Measurements from ENCODE around the gene TRNP1. TPM values are rescaled to one million over a fixed set of nuclear protein-coding genes. Genes with fewer than 3 reads are reported as not detected.
"Not testable (repeated sequence)": the region's sequence is repeated elsewhere in the genome, so short reads cannot be mapped to it uniquely, and the experiment has no call there.

TRNP1 gene, protein sequence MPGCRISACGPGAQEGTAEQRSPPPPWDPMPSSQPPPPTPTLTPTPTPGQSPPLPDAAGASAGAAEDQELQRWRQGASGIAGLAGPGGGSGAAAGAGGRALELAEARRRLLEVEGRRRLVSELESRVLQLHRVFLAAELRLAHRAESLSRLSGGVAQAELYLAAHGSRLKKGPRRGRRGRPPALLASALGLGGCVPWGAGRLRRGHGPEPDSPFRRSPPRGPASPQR
- total RNA-seq = 56.5 to 76.5 TPM (median 72.1 TPM) in 3 replicates
- long read RNA-seq, transcript TRNP1-202 (2 exons, 575 nt) = minor isoform, 27 of 240 reads
- long read RNA-seq, transcript TRNP1-201 (2 exons, 1,958 nt) = major isoform, 202 of 240 reads
- long read RNA-seq, partial matches to known transcripts = 0 of 240 reads
- long read RNA-seq, other reads (novel, unspliced or antisense) = 11 of 240 reads

DNA sequence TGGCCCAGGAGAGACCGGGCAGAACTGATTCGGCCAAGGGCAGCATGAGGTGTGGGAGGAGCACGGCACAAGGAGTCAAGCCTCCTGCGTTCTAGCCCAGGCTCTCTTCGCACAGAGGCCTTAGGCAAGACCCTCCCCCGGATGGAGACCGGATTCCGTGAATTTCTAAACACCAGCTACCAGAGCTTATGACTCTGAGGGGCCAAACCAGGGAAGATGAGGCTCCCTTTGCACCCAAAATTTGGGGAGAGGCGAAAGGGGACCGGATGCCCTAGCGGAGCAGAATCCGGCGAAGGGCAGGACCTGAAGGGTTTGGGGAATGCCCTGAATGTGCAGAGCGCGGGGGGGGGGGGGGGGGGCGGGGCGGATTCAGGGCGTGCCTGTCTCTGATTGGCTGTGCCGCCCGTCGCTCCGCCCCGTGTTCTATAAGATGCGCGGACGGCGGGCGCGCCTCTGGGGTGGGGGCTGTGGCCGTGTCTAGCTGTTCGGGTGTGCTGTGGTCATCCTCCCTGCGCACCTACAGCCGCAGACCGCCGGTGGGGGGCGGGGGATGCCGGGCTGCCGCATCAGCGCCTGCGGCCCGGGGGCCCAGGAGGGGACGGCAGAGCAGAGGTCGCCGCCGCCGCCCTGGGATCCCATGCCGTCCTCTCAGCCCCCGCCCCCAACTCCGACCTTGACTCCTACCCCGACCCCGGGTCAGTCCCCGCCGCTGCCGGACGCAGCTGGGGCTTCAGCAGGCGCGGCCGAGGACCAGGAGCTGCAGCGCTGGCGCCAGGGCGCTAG, at the start of gene TRNP1:
Gene TRNP1 (plus strand): TSS at position 456 of the 783 bp plus-strand sequence. CDS start 95 bp downstream, at position 551.
- Mint-ChIP-seq H3K36me3 (ENCODE audit: low read depth) (peaks cover 2% of the 10 kb centered on the region), H3K27me3 (ENCODE audit: low read depth) (no peaks in the 10 kb centered on the region), H3K4me3 (ENCODE audit: unreplicated experiment) (peak within 1 kb of the TSS; percentile 83), H3K4me1 (ENCODE audit: low read depth) (peaks cover 54% of the 10 kb centered on the region), H3K27ac (ENCODE audit: unreplicated experiment) (peak within 1 kb of the TSS; percentile 77), H3K9me3 (ENCODE audit: low read depth) (no peaks in the 10 kb centered on the region)
- TF ChIP-seq, protein P1, sequence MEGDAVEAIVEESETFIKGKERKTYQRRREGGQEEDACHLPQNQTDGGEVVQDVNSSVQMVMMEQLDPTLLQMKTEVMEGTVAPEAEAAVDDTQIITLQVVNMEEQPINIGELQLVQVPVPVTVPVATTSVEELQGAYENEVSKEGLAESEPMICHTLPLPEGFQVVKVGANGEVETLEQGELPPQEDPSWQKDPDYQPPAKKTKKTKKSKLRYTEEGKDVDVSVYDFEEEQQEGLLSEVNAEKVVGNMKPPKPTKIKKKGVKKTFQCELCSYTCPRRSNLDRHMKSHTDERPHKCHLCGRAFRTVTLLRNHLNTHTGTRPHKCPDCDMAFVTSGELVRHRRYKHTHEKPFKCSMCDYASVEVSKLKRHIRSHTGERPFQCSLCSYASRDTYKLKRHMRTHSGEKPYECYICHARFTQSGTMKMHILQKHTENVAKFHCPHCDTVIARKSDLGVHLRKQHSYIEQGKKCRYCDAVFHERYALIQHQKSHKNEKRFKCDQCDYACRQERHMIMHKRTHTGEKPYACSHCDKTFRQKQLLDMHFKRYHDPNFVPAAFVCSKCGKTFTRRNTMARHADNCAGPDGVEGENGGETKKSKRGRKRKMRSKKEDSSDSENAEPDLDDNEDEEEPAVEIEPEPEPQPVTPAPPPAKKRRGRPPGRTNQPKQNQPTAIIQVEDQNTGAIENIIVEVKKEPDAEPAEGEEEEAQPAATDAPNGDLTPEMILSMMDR (IDR thresholded peaks at IDR 0.05) = no peak
- no peak for DNase-seq (ENCODE audit: low spot score)

DNA sequence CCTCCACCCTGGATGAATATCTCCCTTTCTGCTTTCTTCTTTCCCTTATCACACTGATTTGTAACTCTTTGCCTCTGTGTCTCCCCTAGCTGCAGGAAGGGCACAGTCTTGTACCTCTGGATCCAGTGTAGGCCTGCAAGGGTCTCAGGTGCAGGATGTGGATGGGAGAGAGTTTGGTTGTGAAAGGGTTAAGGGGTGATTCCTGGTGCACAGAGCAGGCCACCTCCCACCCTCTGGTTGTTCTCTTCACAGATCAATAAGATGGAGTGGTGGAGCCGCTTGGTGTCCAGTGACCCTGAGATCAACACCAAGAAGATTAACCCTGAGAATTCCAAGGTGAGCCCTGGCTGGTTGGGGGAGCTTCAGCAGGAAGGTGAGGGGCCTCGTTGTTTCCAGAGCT, 48.4 kb upstream of the TRNP1 start:
- H3K27ac Mint-ChIP-seq (ENCODE audit: unreplicated experiment) = no peak overlapping the region
- TF ChIP-seq, protein P1 (IDR thresholded peaks at IDR 0.05) = no peak

DNA sequence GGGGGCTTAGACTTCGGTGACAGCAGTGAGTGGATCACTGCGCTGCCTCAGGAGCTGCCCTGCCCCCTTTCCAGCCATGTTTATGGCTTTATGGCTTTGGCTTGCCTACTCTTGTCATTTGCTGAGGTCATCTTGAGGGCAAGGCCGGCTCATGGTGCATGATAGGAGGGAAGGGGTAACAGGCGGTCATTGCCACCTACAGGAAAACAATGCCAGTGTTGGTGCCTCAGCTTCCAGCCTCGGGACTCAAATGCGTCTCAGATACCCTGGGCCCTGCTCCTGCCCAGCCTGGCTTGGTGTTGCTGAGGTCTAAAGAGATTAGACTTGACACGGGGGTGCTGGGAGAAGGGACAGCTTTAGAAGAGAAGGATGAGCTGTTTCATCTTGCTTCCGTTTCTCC, 47.8 kb upstream of the TRNP1 start:
- no peaks in the 10 kb centered on the region for H3K4me1 Mint-ChIP-seq (ENCODE audit: low read depth)
- peaks cover 31% of the 10 kb centered on the region for H3K36me3 Mint-ChIP-seq (ENCODE audit: low read depth)
- H3K27ac Mint-ChIP-seq (ENCODE audit: unreplicated experiment) = no peak overlapping the region
- TF ChIP-seq, protein P1 (IDR thresholded peaks at IDR 0.05) = no peak
- no peaks in the 10 kb centered on the region for H3K9me3 Mint-ChIP-seq (ENCODE audit: low read depth)
- H3K4me3 Mint-ChIP-seq (ENCODE audit: unreplicated experiment) = no peak overlapping the region
- DNase-seq (ENCODE audit: low spot score) = peak; percentile 35
- H3K27me3 Mint-ChIP-seq (ENCODE audit: low read depth) = no peaks in the 10 kb centered on the region

More for the DNA sequence above, 48.4 kb upstream of the TRNP1 start:
- H3K4me3 Mint-ChIP-seq (ENCODE audit: unreplicated experiment) = no peak overlapping the region
- no peaks in the 10 kb centered on the region for H3K27me3 Mint-ChIP-seq (ENCODE audit: low read depth)
- no peak for DNase-seq (ENCODE audit: low spot score)
- peaks cover 31% of the 10 kb centered on the region for H3K36me3 Mint-ChIP-seq (ENCODE audit: low read depth)
- H3K4me1 Mint-ChIP-seq (ENCODE audit: low read depth) = peaks cover 6% of the 10 kb centered on the region
- H3K9me3 Mint-ChIP-seq (ENCODE audit: low read depth) = no peaks in the 10 kb centered on the region

DNA sequence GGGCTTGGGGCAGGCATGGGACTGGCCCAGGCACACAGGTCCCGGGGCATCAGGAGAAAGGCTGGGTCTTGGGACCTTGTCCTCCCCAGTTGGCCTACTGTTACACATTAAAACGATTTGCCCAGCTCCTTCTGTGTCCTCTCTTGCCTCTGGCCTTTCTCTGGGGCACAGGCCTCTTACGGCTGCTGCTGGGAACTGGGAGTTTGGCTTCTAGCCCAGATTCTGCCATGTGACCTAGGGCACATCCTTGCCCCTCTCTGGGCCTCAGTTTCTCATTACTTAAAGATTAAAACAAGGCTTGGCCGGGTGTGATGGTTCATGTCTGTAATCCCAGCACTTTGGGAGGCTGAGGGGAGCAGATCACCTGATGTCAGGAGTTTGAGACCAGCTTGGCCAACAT, 47.2 kb upstream of the TRNP1 start:
- peaks cover 29% of the 10 kb centered on the region for H3K36me3 Mint-ChIP-seq (ENCODE audit: low read depth)
- TF ChIP-seq, protein P1 (IDR thresholded peaks at IDR 0.05) = no peak
- peak; percentile 20 for DNase-seq (ENCODE audit: low spot score)
- H3K4me3 Mint-ChIP-seq (ENCODE audit: unreplicated experiment) = no peak overlapping the region
- no peaks in the 10 kb centered on the region for H3K4me1 Mint-ChIP-seq (ENCODE audit: low read depth)
- H3K27ac Mint-ChIP-seq (ENCODE audit: unreplicated experiment) = no peak overlapping the region
- H3K9me3 Mint-ChIP-seq (ENCODE audit: low read depth) = no peaks in the 10 kb centered on the region
- no peaks in the 10 kb centered on the region for H3K27me3 Mint-ChIP-seq (ENCODE audit: low read depth)

DNA sequence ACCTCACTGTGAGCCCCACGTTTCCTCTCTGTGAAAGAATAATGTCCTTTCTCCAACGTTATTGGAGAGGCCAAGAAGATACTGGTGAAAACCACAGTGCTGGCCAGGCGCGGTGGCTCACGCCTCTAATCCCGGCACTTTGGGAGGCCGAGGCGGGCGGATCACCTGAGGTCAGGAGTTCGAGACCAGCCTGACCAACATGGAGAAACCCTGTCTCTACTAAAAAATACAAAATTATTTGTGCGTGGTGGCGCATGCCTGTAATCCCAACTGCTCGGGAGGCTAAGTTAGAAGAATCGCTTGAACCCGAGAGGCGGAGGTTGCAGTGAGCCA, 44.8 kb upstream of the TRNP1 start:
- not testable (repeated sequence) for H3K4me1 Mint-ChIP-seq (ENCODE audit: low read depth); H3K9me3 Mint-ChIP-seq (ENCODE audit: low read depth); H3K4me3 Mint-ChIP-seq (ENCODE audit: unreplicated experiment); H3K27me3 Mint-ChIP-seq (ENCODE audit: low read depth); H3K27ac Mint-ChIP-seq (ENCODE audit: unreplicated experiment); DNase-seq (ENCODE audit: low spot score)
- H3K36me3 Mint-ChIP-seq (ENCODE audit: low read depth) = peaks cover 14% of the 10 kb centered on the region
